Activated CD8-positive, alpha-beta memory T cell treated with anti-CD3 and anti-CD28 coated beads for 48 hours (primary cell): Measurements from ENCODE around the gene RAB6B.
"Not testable (repeated sequence)": the region's sequence is repeated elsewhere in the genome, so short reads cannot be mapped to it uniquely, and the experiment has no call there.

ENCODE experiments used
- DNase-seq, 3 experiments: peaks; one replicate each; pipeline ENCODE4 v3.0.0-alpha.2; 2020; ENCODE audit warnings: low read depth in 2 of 3, low spot score in 2 of 3

RAB6B gene

GRCh38 chr3:133820889-133821675 lies 74.6 kb downstream of the RAB6B start:
- DNase-seq, result no peak

GRCh38 chr3:133820129-133820528 lies 75.6 kb downstream of the RAB6B start:
- DNase-seq, result no peak

GRCh38 chr3:133815386-133815785 lies 80.3 kb downstream of the RAB6B start:
- no peak for DNase-seq

GRCh38 chr3:133812872-133813271 lies 82.8 kb downstream of the RAB6B start:
- DNase-seq, result no peak

- peak; percentile 82 to 92 (median 88) for DNase-seq
Measured at GRCh38 chr3:133805702-133806475, 89.8 kb downstream of the RAB6B start, which contains the start of gene SRPRB. TSS of gene SRPRB (plus strand) at chr3:133805815. CDS start at chr3:133805849, 34 bp downstream.

- no peak for DNase-seq
Measured at GRCh38 chr3:133805384-133805701, 90.3 kb downstream of the RAB6B start.

- DNase-seq, result no peak
Measured at GRCh38 chr3:133804896-133805295, 90.8 kb downstream of the RAB6B start.

- no peak for DNase-seq
Measured at GRCh38 chr3:133803469-133803868, 92.2 kb downstream of the RAB6B start.

GRCh38 chr3:133799794-133800585 lies 95.7 kb downstream of the RAB6B start:
- no peak for DNase-seq

- no peak for DNase-seq
Measured at GRCh38 chr3:133797396-133798105, 98.1 kb downstream of the RAB6B start.

GRCh38 chr3:133792171-133792763 lies 103.4 kb downstream of the RAB6B start:
- DNase-seq, result no peak

GRCh38 chr3:133788024-133788423 lies 107.7 kb downstream of the RAB6B start:
- no peak for DNase-seq

GRCh38 chr3:133783762-133784161 lies 111.9 kb downstream of the RAB6B start:
- DNase-seq, result no peak

- DNase-seq, result no peak
Measured at GRCh38 chr3:133782454-133782853, 113.2 kb downstream of the RAB6B start.

- DNase-seq, result no peak
Measured at GRCh38 chr3:133781570-133781969, 114.1 kb downstream of the RAB6B start.

GRCh38 chr3:133780756-133781155 lies 114.9 kb downstream of the RAB6B start:
- not testable (repeated sequence) for DNase-seq

- no peak for DNase-seq
Measured at GRCh38 chr3:133779626-133780203, 116.0 kb downstream of the RAB6B start.

- no peak for DNase-seq
Measured at GRCh38 chr3:133777807-133778568, 117.7 kb downstream of the RAB6B start.

GRCh38 chr3:133776794-133777438 lies 118.8 kb downstream of the RAB6B start:
- DNase-seq, result no peak
